Fibroblast of peridontal ligament (primary cell): ENCODE results near the gene SCAMP2.

Experiments
- DNase-seq: peaks from one replicate; pipeline ENCODE4 v3.0.0-alpha.2; 2010; ENCODE audit errors: extremely low read depth

Gene SCAMP2

GRCh38 chr15:74838137-74838516 lies 35.0 kb downstream of the SCAMP2 start:
- no peak for DNase-seq

GRCh38 chr15:74837482-74838136 lies 35.6 kb downstream of the SCAMP2 start:
- no peak for DNase-seq

- no peak for DNase-seq
Observed at GRCh38 chr15:74836846-74837245, 36.3 kb downstream of the SCAMP2 start.

GRCh38 chr15:74835312-74835823 lies 37.8 kb downstream of the SCAMP2 start:
- DNase-seq = peak; percentile 42

GRCh38 chr15:74833376-74834107 lies 39.6 kb downstream of the SCAMP2 start:
- DNase-seq = no peak

GRCh38 chr15:74832826-74833225 lies 40.3 kb downstream of the SCAMP2 start:
- DNase-seq = no peak

GRCh38 chr15:74831813-74832495 lies 41.2 kb downstream of the SCAMP2 start:
- no peak for DNase-seq

- peak; percentile 17 for DNase-seq
Observed at GRCh38 chr15:74830868-74831267, 42.3 kb downstream of the SCAMP2 start.

- no peak for DNase-seq
Observed at GRCh38 chr15:74829991-74830390, 43.2 kb downstream of the SCAMP2 start.

GRCh38 chr15:74829486-74829885 lies 43.7 kb downstream of the SCAMP2 start:
- DNase-seq = peak; percentile 18

- DNase-seq = no peak
Observed at GRCh38 chr15:74828835-74829234, 44.3 kb downstream of the SCAMP2 start.

- no peak for DNase-seq
Observed at GRCh38 chr15:74827614-74828013, 45.6 kb downstream of the SCAMP2 start.

GRCh38 chr15:74826921-74827320 lies 46.2 kb downstream of the SCAMP2 start:
- DNase-seq = no peak

- DNase-seq = no peak
Observed at GRCh38 chr15:74826364-74826819, 46.8 kb downstream of the SCAMP2 start, which contains the start of gene CPLX3. Gene CPLX3, plus strand, starts transcription at chr15:74826627. Its CDS starts 77 bp downstream, at chr15:74826704.

- DNase-seq = no peak
Observed at GRCh38 chr15:74825866-74826265, 47.3 kb downstream of the SCAMP2 start.

- no peak for DNase-seq
Observed at GRCh38 chr15:74824976-74825375, 48.2 kb downstream of the SCAMP2 start.

GRCh38 chr15:74823324-74823723 lies 49.8 kb downstream of the SCAMP2 start:
- no peak for DNase-seq

- no peak for DNase-seq
Observed at GRCh38 chr15:74822233-74822632, 50.9 kb downstream of the SCAMP2 start.

GRCh38 chr15:74821790-74822158 lies 51.4 kb downstream of the SCAMP2 start:
- no peak for DNase-seq

GRCh38 chr15:74821091-74821789 lies 51.9 kb downstream of the SCAMP2 start:
- no peak for DNase-seq

- DNase-seq = no peak
Observed at GRCh38 chr15:74820056-74820455, 53.1 kb downstream of the SCAMP2 start.

- no peak for DNase-seq
Observed at GRCh38 chr15:74817370-74817737, 55.8 kb downstream of the SCAMP2 start.
